Thoracic aorta (tissue), 2 donors: ENCODE results near the gene SERTAD4. TPM values are rescaled to one million over a fixed set of nuclear protein-coding genes. Genes with fewer than 3 reads are reported as not detected.

Experiments
- ATAC-seq: fragments of 150-250 bp; one replicate; pipeline ENCODE4 v1.8.0; 2017; ENCODE audit warnings: low read depth; ENCODE audit not compliant: insufficient number of reproducible peaks, low FRiP score
- DNase-seq: peaks from one replicate; pipeline ENCODE4 v3.0.0-alpha.2; 2020; ENCODE audit warnings: low spot score
- H3K27ac ChIP-seq, 2 donors: fragments of 200-600 bp; sonication (generic); 1 replicate in 1 of 2; 2 replicates in 1 of 2; pipeline ENCODE4 v1.5.1; 2016; ENCODE audit warnings: mild to moderate bottlenecking in 2 of 2, moderate library complexity in 2 of 2
- H3K27me3 ChIP-seq: fragments of 200-600 bp; sonication (generic); replicated peaks from 2 replicates; pipeline ENCODE4 v1.6.0; 2016; ENCODE audit warnings: mild to moderate bottlenecking; ENCODE audit not compliant: insufficient read depth
- H3K36me3 ChIP-seq: fragments of 200-600 bp; sonication (generic); one replicate; pipeline ENCODE4 v1.5.1; 2016
- H3K4me1 ChIP-seq, 2 donors: fragments of 200-600 bp; sonication (generic); 1 replicate in 1 of 2; 2 replicates in 1 of 2; pipeline versions ENCODE4 v1.5.1 to v1.6.0; 2016; ENCODE audit warnings: low read depth in 2 of 2, mild to moderate bottlenecking in 1 of 2; ENCODE audit not compliant: control insufficient read depth in 1 of 2
- H3K4me3 ChIP-seq: fragments of 200-600 bp; sonication (generic); 2 replicates; pipeline ENCODE4 v1.5.1; 2016; ENCODE audit warnings: mild to moderate bottlenecking
- H3K9me3 ChIP-seq: fragments of 200-600 bp; sonication (generic); 2 replicates; pipeline ENCODE4 v1.5.1; 2016
- total RNA-seq, 2 donors: library from RNA; depleted of rRNA; stranded (reverse); fragments of >200 nt; gene quantifications; one replicate each; pipeline versions ENCODE4 v1.1.0 to v1.2.3, GENCODE V29; 2016
- TF ChIP-seq, protein P1 (sequence below): fragments of 200-600 bp; sonication (generic); IDR thresholded peaks from one replicate; pipeline ENCODE4 v1.5.1; 2019; ENCODE audit warnings: antibody characterized with exemption

Gene SERTAD4
- total RNA-seq, 2 donors from 2014 or later: 5.8 to 10.0 TPM

DNA sequence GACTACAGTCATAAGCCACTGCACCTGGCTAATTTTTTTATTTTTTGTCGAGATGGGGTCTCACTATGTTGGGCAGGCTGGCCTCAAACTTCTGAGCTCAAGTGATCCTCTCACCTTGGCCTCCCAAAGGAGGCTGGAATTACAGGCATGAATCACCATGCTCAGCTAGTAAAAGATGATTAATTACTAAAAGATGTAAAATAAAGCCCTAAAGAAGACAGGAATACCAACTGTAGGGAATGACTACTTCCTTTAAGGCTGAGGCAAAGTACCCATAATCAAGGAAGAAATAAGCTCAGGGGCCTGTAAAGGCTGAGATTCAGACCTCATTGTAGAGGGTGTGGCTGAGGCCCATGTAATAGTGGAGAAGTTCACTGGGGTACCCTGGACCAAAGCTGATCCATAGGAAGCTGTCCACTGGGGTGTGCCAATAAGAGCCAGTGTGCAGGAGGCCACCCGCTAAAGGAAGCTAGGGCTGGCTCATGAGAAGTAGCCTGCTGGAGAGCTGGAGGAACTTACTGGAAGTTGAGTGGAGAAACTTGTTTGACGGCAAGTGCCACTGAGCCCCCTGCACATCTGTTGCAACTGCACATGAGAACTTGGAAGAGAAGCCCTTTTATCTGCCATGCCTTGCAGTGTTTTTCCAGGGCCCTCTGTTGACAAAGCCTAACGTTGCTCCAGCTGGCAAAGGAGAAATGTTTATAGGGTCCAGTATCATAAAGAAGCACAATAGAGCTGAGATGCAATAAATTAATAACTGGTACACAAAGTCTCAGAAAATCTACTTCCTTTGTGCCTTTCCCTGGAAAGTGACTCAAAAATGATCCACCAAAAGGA, 17.8 kb upstream of the SERTAD4 start:
- Histone ChIP-seq H3K4me3 (no peak overlapping the region), H3K27ac (no peak overlapping the region), H3K27me3 (no peaks in the 10 kb centered on the region), H3K9me3 (no peaks in the 10 kb centered on the region), H3K36me3 (no peaks in the 10 kb centered on the region), H3K4me1 (no peaks in the 10 kb centered on the region)
- no peak for ATAC-seq
- no peak for DNase-seq
- TF ChIP-seq, protein P1, sequence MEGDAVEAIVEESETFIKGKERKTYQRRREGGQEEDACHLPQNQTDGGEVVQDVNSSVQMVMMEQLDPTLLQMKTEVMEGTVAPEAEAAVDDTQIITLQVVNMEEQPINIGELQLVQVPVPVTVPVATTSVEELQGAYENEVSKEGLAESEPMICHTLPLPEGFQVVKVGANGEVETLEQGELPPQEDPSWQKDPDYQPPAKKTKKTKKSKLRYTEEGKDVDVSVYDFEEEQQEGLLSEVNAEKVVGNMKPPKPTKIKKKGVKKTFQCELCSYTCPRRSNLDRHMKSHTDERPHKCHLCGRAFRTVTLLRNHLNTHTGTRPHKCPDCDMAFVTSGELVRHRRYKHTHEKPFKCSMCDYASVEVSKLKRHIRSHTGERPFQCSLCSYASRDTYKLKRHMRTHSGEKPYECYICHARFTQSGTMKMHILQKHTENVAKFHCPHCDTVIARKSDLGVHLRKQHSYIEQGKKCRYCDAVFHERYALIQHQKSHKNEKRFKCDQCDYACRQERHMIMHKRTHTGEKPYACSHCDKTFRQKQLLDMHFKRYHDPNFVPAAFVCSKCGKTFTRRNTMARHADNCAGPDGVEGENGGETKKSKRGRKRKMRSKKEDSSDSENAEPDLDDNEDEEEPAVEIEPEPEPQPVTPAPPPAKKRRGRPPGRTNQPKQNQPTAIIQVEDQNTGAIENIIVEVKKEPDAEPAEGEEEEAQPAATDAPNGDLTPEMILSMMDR: no peak

DNA sequence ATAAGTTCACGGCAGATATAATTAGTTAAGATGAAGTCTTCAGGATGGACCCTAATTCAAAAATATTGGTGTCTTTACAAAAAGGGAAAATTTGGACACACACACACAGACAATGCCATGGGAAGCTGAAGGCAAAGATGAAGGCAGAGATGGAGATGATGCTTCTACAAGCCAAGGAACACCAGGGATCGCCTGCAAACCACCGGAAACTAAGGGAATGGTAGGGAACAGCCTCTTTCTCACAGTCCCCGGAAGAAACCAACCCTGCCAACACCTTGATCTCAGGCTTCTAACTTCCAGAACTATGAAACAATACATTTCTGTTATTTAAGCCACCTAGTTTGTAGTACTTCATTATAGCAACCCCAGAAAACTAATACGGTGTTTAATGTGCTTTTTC, 15.1 kb upstream of the SERTAD4 start:
- H3K9me3 ChIP-seq: no peaks in the 10 kb centered on the region
- ATAC-seq: no peak
- H3K27ac ChIP-seq: no peak overlapping the region
- TF ChIP-seq, protein P1: no peak
- DNase-seq: no peak
- H3K27me3 ChIP-seq: no peaks in the 10 kb centered on the region
- H3K36me3 ChIP-seq: no peaks in the 10 kb centered on the region
- H3K4me1 ChIP-seq: peaks cover 0 to 3% of the 10 kb centered on the region in 2 donors
- no peak overlapping the region for H3K4me3 ChIP-seq

DNA sequence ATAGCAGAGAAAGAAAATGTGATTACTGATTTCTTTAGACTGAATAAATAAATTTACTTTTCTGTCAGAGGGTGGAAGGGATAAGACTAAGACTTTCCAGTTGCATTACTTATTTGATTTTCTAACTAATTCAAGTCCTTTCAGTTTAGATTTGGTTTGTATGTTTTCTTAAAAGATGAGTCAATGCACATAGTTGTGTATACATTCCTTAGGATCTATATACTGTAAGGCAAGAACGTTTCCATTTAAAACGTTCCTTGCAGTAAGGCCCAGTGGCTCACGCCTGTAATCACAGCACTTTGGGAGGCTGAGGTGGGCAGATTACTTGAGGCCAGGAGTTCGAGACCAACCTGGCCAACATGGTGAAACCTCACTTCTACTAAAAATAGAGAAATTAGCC, 14.5 kb upstream of the SERTAD4 start:
- H3K27me3 ChIP-seq: no peaks in the 10 kb centered on the region
- H3K9me3 ChIP-seq: no peaks in the 10 kb centered on the region
- no peak overlapping the region for H3K4me3 ChIP-seq
- no peak for ATAC-seq
- TF ChIP-seq, protein P1: no peak
- no peak for DNase-seq
- H3K36me3 ChIP-seq: no peaks in the 10 kb centered on the region
- peaks cover 0 to 9% of the 10 kb centered on the region in 2 donors for H3K4me1 ChIP-seq
- no peak overlapping the region for H3K27ac ChIP-seq

DNA sequence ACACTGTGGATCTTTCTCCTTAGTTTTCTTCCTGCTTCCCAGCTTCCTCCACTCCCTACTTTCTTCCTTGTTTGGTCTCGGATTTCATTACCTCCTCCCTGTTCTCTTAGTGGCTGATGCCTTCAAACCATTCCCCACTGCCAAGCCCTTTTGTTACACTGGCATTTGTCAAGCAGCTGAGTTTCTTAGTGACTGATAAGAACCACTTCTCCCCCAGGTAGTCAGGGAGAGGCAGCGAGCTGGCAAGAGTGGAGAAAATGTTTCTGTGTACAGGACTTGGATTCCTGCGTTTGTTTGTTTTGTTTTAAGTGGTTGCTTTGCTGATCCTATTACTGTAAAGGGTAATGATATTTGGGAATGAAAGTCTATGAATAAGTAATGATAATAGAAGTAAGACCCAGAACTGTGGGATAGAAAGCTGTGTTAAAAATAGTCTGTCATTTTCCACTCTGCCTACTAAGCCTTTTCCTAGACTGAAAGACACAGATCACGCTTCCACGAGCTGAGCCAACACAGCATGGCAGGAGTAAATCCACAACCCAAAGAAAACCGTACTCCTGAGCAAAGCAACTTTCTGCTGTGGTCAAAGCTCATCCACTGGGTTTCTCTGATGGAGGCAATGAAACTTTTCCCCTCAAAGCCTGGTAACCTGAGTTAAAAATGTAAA, 10.1 kb upstream of the SERTAD4 start:
- Histone ChIP-seq H3K27ac (peak overlapping the region; percentile 59 to 72), H3K4me1 (peaks cover 0 to 15% of the 10 kb centered on the region in 2 donors), H3K27me3 (no peaks in the 10 kb centered on the region), H3K9me3 (no peaks in the 10 kb centered on the region), H3K4me3 (peak overlapping the region; percentile 36), H3K36me3 (no peaks in the 10 kb centered on the region)
- TF ChIP-seq, protein P1: no peak
- DNase-seq (no peak), ATAC-seq (peak; percentile 64)

DNA sequence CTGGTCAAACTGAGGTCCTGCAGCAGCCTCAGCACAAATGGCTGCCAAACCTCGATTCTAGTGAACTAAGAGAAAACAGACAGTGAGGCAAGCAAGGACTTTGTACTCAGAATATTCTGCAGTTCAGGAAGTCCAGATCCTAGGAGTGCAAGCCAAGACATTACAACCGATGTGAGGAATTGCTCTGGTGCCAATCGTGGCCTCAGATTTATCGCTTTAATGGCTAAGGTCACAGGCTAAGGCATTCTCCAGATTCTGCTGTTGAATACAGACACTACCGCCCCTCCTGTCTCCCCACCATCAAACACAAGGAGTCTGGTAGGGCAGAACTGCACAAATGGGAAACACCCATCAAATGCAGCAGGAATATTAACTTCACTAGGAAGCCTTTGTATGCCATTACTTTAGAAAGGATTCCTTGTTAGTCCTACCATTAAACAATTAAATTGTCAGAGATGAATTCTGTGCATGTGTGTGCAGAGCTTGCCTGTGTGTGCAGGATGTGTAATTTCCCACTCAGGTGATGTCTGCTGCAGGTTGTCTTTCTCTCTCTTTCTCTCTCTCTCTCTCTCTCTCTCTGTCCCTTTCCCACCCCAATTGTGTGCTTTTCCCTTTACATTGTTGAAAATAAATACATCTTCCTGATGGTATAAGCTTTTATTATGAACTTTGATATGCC, 9.2 kb upstream of the SERTAD4 start:
- ATAC-seq: no peak
- TF ChIP-seq, protein P1: no peak
- Histone ChIP-seq H3K4me1 (peaks cover 0 to 15% of the 10 kb centered on the region in 2 donors), H3K36me3 (no peaks in the 10 kb centered on the region), H3K27me3 (no peaks in the 10 kb centered on the region), H3K27ac (peak overlapping the region; percentile 59 to 72), H3K9me3 (no peaks in the 10 kb centered on the region), H3K4me3 (no peak overlapping the region)
- no peak for DNase-seq
